PFSK-1 (cell line): Measurements from ENCODE around the gene CHRNA10.

Experiments used
- FOXP2 ChIP-seq: optimal IDR thresholded peaks from 2 replicates; pipeline ENCODE3; 2011; ENCODE audit warnings: borderline replicate concordance, control low read depth, inconsistent platforms; ENCODE audit not compliant: insufficient read depth; ENCODE audit errors: extremely low read length, extremely low read depth
- POLR2AphosphoS5 ChIP-seq: IDR thresholded peaks from 2 replicates; pipeline ENCODE4 v1.6.1; 2012; ENCODE audit warnings: low read depth, mild to moderate bottlenecking, control low read depth, low read length, moderate library complexity
- SIN3A ChIP-seq: IDR thresholded peaks from 2 replicates; pipeline ENCODE4 v1.6.1; 2012; ENCODE audit warnings: mild to moderate bottlenecking, low read length, moderate library complexity, borderline replicate concordance; ENCODE audit not compliant: insufficient read depth
- TAF1 ChIP-seq: IDR thresholded peaks from 2 replicates; pipeline ENCODE4 v1.6.1; 2012; ENCODE audit warnings: low read length, control low read depth, borderline replicate concordance; ENCODE audit not compliant: insufficient read depth
- TF ChIP-seq, protein P1 (sequence below), 2 experiments: IDR thresholded peaks; 2 replicates each; pipeline versions ENCODE4 v1.6.1 to v1.8.0; 2011 to 2012; ENCODE audit warnings: low read depth in 2 of 2, low read length in 2 of 2, control low read depth in 1 of 2, inconsistent platforms in 1 of 2, mild to moderate bottlenecking in 1 of 2, moderate library complexity in 1 of 2; ENCODE audit not compliant: insufficient read depth in 1 of 2

CHRNA10 gene

DNA sequence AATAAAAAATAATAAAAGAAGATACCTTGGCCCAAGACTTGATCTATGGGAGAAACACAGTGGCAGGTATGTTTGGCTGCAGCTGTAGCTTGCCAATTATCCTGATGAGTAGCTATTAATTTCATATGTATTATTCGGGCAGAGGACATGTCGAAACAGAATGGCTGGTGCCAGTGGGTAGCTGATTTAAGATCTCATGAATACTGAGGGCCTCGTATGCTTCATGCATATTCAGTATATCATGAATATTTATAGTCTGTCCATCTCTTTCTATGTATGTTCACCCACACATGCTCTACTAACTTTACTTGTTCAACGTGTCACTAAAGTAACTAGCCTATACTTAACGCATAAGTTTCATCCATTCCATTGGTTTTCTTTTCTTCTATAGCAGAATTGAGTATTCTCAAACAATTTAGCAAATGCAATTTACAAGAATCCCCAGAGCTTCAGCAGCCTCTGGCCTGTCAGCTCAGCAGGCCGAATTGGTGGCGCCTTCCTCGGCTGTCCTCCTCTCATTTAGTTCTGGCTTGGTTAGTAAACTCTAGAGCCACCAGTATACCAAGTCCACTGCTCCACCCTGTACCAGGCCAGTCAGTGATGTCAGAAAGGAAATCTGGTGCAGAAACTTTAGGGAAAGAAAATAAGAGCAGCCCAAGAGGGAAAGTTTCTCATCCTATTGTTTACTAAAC lies 47.3 kb downstream of the CHRNA10 start:
- TF ChIP-seq, protein P1, sequence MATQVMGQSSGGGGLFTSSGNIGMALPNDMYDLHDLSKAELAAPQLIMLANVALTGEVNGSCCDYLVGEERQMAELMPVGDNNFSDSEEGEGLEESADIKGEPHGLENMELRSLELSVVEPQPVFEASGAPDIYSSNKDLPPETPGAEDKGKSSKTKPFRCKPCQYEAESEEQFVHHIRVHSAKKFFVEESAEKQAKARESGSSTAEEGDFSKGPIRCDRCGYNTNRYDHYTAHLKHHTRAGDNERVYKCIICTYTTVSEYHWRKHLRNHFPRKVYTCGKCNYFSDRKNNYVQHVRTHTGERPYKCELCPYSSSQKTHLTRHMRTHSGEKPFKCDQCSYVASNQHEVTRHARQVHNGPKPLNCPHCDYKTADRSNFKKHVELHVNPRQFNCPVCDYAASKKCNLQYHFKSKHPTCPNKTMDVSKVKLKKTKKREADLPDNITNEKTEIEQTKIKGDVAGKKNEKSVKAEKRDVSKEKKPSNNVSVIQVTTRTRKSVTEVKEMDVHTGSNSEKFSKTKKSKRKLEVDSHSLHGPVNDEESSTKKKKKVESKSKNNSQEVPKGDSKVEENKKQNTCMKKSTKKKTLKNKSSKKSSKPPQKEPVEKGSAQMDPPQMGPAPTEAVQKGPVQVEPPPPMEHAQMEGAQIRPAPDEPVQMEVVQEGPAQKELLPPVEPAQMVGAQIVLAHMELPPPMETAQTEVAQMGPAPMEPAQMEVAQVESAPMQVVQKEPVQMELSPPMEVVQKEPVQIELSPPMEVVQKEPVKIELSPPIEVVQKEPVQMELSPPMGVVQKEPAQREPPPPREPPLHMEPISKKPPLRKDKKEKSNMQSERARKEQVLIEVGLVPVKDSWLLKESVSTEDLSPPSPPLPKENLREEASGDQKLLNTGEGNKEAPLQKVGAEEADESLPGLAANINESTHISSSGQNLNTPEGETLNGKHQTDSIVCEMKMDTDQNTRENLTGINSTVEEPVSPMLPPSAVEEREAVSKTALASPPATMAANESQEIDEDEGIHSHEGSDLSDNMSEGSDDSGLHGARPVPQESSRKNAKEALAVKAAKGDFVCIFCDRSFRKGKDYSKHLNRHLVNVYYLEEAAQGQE (IDR thresholded peaks at IDR 0.05; ENCODE audit: insufficient read depth in 1 of 2, low read depth in 2 of 2, low read length in 2 of 2), result no peak
- TF ChIP-seq SIN3A (no peak), TAF1 (no peak), FOXP2 (no peak), POLR2AphosphoS5 (no peak)

DNA sequence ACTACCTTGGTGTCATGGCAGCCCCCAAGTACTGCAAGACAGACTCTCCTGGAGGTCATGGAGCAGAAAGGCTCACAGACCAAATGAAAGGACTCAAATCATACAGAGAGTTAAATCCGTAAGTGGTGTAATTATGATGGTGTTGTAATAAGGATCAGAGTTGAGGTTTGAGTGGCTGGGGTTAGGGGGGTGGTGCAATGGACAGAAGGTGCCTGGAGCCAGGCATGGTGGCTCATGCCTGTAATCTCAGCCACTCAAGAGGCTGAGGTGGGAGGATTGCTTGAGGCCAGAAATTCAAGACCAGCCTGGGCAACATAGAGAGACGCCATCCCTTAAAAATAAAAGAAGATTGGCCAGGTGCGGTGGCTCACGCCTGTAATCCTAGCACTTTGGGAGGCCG lies 48.1 kb downstream of the CHRNA10 start:
- no peak for TF ChIP-seq FOXP2
- TF ChIP-seq, protein P1 (IDR thresholded peaks at IDR 0.05; ENCODE audit: insufficient read depth in 1 of 2, low read depth in 2 of 2, low read length in 2 of 2), result no peak
- no peak for TF ChIP-seq POLR2AphosphoS5
- TF ChIP-seq TAF1, result no peak
- TF ChIP-seq SIN3A, result no peak

DNA sequence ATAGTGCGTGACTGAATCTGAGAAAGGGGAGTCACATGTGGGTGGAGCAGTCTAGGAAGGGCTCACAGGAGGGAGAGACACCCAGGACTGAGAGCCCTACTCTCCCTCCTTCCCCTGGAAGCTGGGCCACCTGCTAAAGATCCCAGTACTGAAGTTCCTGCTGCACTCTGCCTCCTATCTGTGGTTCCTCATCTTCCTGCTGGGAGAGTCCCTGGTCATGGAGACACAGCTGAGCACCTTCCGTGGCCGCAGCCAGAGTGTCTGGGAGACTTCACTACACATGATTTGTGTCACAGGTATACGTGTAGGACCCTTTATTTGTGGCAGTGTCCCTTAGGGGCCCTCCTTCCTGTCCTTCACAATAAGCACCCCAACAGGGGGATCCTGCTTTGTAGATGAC lies 48.7 kb downstream of the CHRNA10 start:
- no peak for TF ChIP-seq TAF1
- no peak for TF ChIP-seq FOXP2
- no peak for TF ChIP-seq POLR2AphosphoS5

DNA sequence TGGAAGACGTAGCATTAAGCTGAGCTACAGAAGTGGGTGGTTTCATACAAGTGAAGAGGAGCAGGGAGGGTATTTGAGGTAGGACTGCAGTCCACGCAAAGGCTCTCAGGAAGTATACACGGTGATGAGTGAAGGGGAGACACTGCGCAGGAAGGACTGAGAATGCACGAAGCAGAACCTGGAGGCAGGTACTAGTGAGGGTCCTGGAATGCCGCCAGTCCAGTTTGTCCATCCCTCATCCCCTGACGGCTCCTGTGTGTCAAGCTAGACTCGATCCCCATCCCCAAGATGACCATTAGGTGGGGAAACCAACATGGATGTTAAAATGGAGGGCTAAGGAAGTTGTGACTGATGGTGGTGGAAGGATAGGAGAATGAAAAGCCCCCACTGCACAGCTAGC lies 53.2 kb downstream of the CHRNA10 start:
- TF ChIP-seq FOXP2, result no peak
- no peak for TF ChIP-seq POLR2AphosphoS5
- TF ChIP-seq SIN3A, result no peak
- TF ChIP-seq, protein P1 (IDR thresholded peaks at IDR 0.05; ENCODE audit: insufficient read depth in 1 of 2, low read depth in 2 of 2, low read length in 2 of 2), result no peak
- TF ChIP-seq TAF1, result no peak

DNA sequence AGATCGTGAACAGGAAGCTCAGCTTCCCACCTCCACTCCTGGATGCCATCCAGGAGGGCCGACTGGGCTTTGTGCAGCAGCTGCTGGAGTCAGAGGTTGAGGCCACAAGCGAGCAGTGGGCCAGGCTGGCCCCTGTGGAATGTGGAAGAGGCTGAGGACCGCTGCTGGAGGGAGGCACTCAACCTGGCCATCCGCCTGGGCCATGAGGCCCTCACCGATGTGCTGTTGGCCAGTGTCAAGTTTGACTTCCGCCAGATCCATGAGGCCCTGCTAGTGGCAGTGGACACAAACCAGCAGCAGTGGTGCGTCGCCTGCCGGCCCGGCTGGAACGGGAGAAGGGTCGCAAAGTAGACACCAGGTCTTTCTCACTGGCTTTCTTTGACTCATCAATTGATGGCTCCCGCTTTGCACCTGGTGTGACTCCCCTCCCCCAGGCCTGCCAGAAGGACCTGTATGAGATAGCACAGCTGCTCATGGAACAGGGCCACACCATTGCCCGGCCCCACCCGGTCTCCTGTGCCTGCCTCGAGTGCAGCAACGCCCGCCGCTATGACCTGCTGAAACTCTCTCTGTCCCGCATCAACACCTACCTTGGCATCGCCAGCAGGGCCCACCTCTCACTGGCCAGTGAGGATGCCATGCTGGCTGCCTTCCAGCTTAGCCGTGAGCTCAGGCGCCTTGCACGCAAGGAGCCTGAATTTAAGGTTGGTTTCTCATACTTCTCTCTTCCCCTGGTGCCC lies 54.3 kb downstream of the CHRNA10 start:
- TF ChIP-seq FOXP2 (no peak), POLR2AphosphoS5 (no peak)
- TF ChIP-seq, protein P1 (IDR thresholded peaks at IDR 0.05; ENCODE audit: insufficient read depth in 1 of 2, low read depth in 2 of 2, low read length in 2 of 2), result no peak
